ENCODE data around the gene MORN1. TPM values are rescaled to one million over a fixed set of nuclear protein-coding genes. Genes with fewer than 3 reads are reported as not detected.

The MORN1 gene
- total RNA-seq (2022; extraction: Qiagen RNA extraction; ENCODE audit: low read depth): 5.6 to 7.3 TPM (median 6.3 TPM) in 5 replicates

DNA sequence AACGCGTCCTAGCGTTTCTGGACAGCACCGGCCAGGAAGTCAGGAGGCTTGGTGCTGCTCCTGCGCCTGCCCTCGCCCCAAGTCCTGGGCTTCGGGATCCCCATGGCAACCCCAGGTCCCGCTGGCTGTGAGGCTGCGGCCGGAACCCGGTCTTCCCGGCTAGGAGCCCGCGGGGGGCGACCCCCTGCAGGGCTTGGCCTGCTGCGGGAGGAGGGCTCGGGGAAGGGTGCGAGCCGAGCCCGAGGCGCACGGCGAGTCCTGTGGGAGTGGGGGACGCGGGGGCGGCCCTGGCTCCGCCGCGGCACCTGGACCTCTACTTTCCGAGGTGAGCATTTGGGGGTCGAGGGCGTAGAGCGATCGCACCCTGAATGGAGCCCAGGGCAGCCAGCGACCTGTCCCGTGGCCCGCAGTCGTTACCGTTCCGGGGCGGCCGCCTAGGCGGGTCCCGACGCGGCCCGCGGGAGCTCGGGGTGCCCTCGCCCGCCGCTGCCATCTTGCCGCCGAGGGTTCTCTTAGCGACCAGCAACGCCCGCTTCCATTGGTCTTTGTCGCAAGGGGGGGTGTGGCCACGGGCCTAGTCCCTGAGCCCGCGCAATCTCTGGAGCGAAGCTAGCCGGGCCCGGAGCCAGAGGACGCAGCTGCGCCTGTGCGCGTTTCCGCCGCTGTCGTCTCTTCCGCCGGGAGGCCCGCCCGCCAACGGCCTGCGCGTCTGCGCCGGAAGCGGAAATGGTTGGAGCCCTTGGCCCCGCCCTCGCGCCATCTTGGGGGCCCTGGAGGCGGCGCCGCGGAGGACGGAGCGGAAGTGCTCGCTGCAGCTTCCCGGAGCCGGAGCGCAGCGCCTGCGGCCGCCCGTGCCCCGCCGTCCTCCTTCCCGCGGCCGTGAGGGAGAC lies at the start of gene MORN1, which contains the start of gene RER1:
Gene MORN1, minus strand, starts transcription at position 514 of the 890 bp plus-strand sequence. Its CDS starts 21 bp downstream, at position 493.
Gene RER1, plus strand, starts transcription at position 801 of the 890 bp plus-strand sequence. CDS start 3,950 bp downstream, outside the sequence.

DNA sequence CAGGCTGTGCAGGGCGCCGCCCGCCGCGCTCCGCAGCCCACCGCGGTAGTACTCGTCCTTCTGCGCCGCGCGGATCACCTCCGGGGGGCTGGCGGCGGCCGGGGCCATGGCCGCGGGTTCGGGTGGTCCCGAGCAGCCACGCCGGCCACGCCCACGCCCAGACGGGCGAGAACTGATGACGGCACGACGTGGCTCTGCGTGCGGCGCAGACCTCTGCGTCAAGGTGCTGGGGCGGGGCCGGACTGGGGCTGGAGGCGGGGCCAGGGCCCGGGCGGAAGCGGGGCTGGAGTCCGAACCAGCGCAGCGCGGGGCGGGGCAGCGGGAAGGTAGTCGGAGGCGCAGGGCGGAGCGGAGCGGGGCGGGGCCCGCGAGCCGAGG lies 21.0 kb upstream of the MORN1 start, which contains the start of gene PEX10:
Gene PEX10, minus strand, starts transcription at position 170 of the 378 bp plus-strand sequence. Its CDS starts 62 bp downstream, at position 108.

Other genes starting within 250 kb of the MORN1 start
- 35.5 to 61.6 TPM (median 60.0 TPM) in 5 replicates for gene FAAP20, start 196.8 kb downstream of the MORN1 start, total RNA-seq (2022; extraction: Qiagen RNA extraction; ENCODE audit: low read depth)
- gene SKI, start 163.2 kb downstream of the MORN1 start, total RNA-seq (2022; extraction: Qiagen RNA extraction; ENCODE audit: low read depth): 20.8 to 23.4 TPM (median 21.7 TPM) in 5 replicates
- gene RER1, start 287 bp upstream of the MORN1 start, total RNA-seq (2022; extraction: Qiagen RNA extraction; ENCODE audit: low read depth): 91.9 to 132 TPM (median 121 TPM) in 5 replicates
- gene PEX10, start 21.0 kb upstream of the MORN1 start, total RNA-seq (2022; extraction: Qiagen RNA extraction; ENCODE audit: low read depth): 17.7 to 23.7 TPM (median 20.8 TPM) in 5 replicates
- gene PLCH2, start 84.7 kb upstream of the MORN1 start, total RNA-seq (2022; extraction: Qiagen RNA extraction; ENCODE audit: low read depth): 0.15 to 0.41 TPM (median 0.34 TPM) in 5 replicates
- gene PANK4, start 135.0 kb upstream of the MORN1 start, total RNA-seq (2022; extraction: Qiagen RNA extraction; ENCODE audit: low read depth): 9.2 to 12.0 TPM (median 9.9 TPM) in 5 replicates
- not detected in 5 replicates for gene HES5, start 138.7 kb upstream of the MORN1 start, total RNA-seq (2022; extraction: Qiagen RNA extraction; ENCODE audit: low read depth)
- 0.08 to 0.22 TPM (median 0.16 TPM) in 4 of 5 replicates, not detected in the other for gene TNFRSF14, start 164.8 kb upstream of the MORN1 start, total RNA-seq (2022; extraction: Qiagen RNA extraction; ENCODE audit: low read depth)
- 15.9 to 22.1 TPM (median 19.3 TPM) in 5 replicates for gene PRXL2B, start 195.2 kb upstream of the MORN1 start, total RNA-seq (2022; extraction: Qiagen RNA extraction; ENCODE audit: low read depth)
- 0.11 to 0.35 TPM in 2 of 5 replicates, not detected in the others for gene MMEL1, start 241.5 kb upstream of the MORN1 start, total RNA-seq (2022; extraction: Qiagen RNA extraction; ENCODE audit: low read depth)